Measurements from ENCODE around the gene ROBO1. TPM values are rescaled to one million over a fixed set of nuclear protein-coding genes. Genes with fewer than 3 reads are reported as not detected.

Gene ROBO1
- total and polyA plus RNA-seq, 2 of the 8 experiments (the other 6 are each of a cell fraction or from before 2014, with no cell fraction given): 51.4 to 91.0 TPM

- Histone ChIP-seq H2BK15ac (ENCODE audit: low read length) (no peak overlapping the region), H3K23ac (ENCODE audit: insufficient read length) (no peak overlapping the region), H3K23me2 (ENCODE audit: low read depth, low read length) (no peaks in the 10 kb centered on the region), H3K14ac (ENCODE audit: insufficient read length) (no peak overlapping the region), H3K36me3 (ENCODE audit: control insufficient read depth in 2 of 4, insufficient read depth in 4 of 4, low read length in 3 of 4) (peaks cover 0 to 6% (median 2%) of the 10 kb centered on the region in 4 experiments; a peak in 2 of 8 replicates), H3K18ac (ENCODE audit: extremely low read depth, low read length) (no peak overlapping the region), H2AFZ (ENCODE audit: low read length) (no peak overlapping the region), H4K8ac (ENCODE audit: extremely low read depth, insufficient read depth, low read length) (no peak overlapping the region), H4K20me1 (replicated peaks in 1 of 2; ENCODE audit: control insufficient read depth in 1 of 2, insufficient read depth in 2 of 2, low read length in 2 of 2) (no peaks in the 10 kb centered on the region), H3K79me1 (ENCODE audit: low read depth, low read length) (peaks cover 5% of the 10 kb centered on the region), H2BK120ac (replicated peaks; ENCODE audit: low read depth, low read length) (no peak overlapping the region), H3K4me1 (replicated peaks in 1 of 4; ENCODE audit: control insufficient read depth in 3 of 4, insufficient read depth in 4 of 4, low read length in 3 of 4) (peaks cover 0 to 7% (median 5%) of the 10 kb centered on the region in 4 experiments; a peak in 2 of 7 replicates), H3K4ac (replicated peaks; ENCODE audit: insufficient read length, low read depth, low read length) (no peak overlapping the region), H3K79me2 (ENCODE audit: control insufficient read depth in 1 of 2, insufficient read depth in 2 of 2, low read length in 2 of 2) (peaks cover 0 to 88% of the 10 kb centered on the region in 2 experiments; a peak in 2 of 4 replicates), H3K27ac (ENCODE audit: low read depth, low read length) (no peak overlapping the region), H3K9me3 (ENCODE audit: insufficient read depth in 2 of 2, low read depth in 1 of 2, low read length in 1 of 2) (no peaks in the 10 kb centered on the region), H3K4me3 (ENCODE audit: extremely low read depth in 1 of 4, insufficient read depth in 2 of 4, low read depth in 3 of 4, low read length in 4 of 4) (no peak overlapping the region), H2AK5ac (ENCODE audit: low read depth, low read length) (no peak overlapping the region), H4K5ac (ENCODE audit: insufficient read length, low read depth, low read length) (no peak overlapping the region), H3K27me3 (replicated peaks in 1 of 4; ENCODE audit: control insufficient read depth in 3 of 4, extremely low read depth in 1 of 4, insufficient read depth in 3 of 4, low read length in 3 of 4) (no peaks in the 10 kb centered on the region), H3K4me2 (ENCODE audit: insufficient read depth in 1 of 2, low read depth in 2 of 2, low read length in 2 of 2) (no peak overlapping the region), H2BK20ac (ENCODE audit: low read length) (no peak overlapping the region), H4K91ac (replicated peaks; ENCODE audit: insufficient read length, low read length) (no peak overlapping the region), H3K9ac (replicated peaks in 1 of 4; ENCODE audit: extremely low read depth in 1 of 4, low read depth in 3 of 4, low read length in 3 of 4) (no peak overlapping the region), H2BK5ac (ENCODE audit: low read depth, low read length) (no peak overlapping the region), H2BK12ac (ENCODE audit: low read depth, low read length) (no peak overlapping the region), H3K56ac (replicated peaks; ENCODE audit: insufficient read length, low read depth, low read length) (no peak overlapping the region)
- FAIRE-seq (no peak), DNase-seq (ENCODE audit: low read depth in 1 of 2, low spot score in 2 of 2) (no peak)
- POLR2A ChIA-PET (ENCODE audit: partially characterized antibody): interaction anchor here (1.0 kb wide), 1 partner anchor 27 kb away, joined by 3 read pairs; no protein-coding TSS in a partner anchor
- CTCF ChIA-PET (ENCODE audit: partially characterized antibody): interaction anchor here (0.9 to 1.5 kb wide), 2 partner anchors 27 to 319 kb away, joined by 3 read pairs; no protein-coding TSS in a partner anchor
- TF ChIP-seq EZH2 (IDR thresholded peaks at IDR 0.05; ENCODE audit: low read depth, low read length, severe bottlenecking) (no peak), EGR1 (IDR thresholded peaks at IDR 0.05; ENCODE audit: borderline replicate concordance, low read depth, low read length) (no peak), BACH1 (IDR thresholded peaks at IDR 0.05; ENCODE audit: low read length) (no peak), KDM1A (IDR thresholded peaks at IDR 0.05; ENCODE audit: borderline replicate concordance, low read length) (no peak), PHF8 (conservative IDR thresholded peaks at IDR 0.05; ENCODE audit: low read depth, low read length) (no peak), CREB1 (IDR thresholded peaks at IDR 0.05) (no peak), KDM5A (IDR thresholded peaks at IDR 0.05; ENCODE audit: low read length) (no peak), SRF (IDR thresholded peaks at IDR 0.05; ENCODE audit: low read depth, low read length) (no peak), TAF1 (IDR thresholded peaks at IDR 0.05; ENCODE audit: low read depth, low read length) (no peak), POU5F1 (IDR thresholded peaks at IDR 0.05; ENCODE audit: low read depth, low read length) (no peak), USF2 (IDR thresholded peaks at IDR 0.05; ENCODE audit: low read length) (no peak), BRCA1 (IDR thresholded peaks at IDR 0.05; ENCODE audit: low read depth, low read length) (no peak)
These were observed 775.4 kb downstream of the ROBO1 start for GRCh38 chr3:78992400-78992799.
